Measurements from ENCODE around the gene PRAMEF9.
"Not testable (repeated sequence)": the region's sequence is repeated elsewhere in the genome, so short reads cannot be mapped to it uniquely, and the experiment has no call there.

Gene PRAMEF9

DNA sequence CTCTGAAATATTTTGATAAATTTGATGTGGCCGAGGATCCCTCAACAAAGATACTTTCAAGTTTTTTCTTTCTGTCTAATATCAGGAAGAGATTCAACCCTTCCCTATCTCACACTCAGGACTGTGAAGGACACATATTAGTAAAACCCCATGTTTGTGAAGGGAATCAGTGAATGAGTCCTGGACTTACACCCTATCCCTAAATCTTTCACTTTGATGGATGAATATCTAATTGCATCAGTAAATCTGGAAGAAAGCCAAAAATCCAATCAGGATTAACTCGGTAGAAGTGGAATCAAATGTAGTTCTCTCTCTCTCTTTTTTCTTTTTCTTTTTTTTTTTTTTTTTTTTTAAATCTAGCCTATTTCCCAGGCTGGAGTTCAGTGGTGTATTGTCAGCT is at the start of gene PRAMEF9:
PRAMEF9 (plus strand) TSS at position 301 of the 400 bp plus-strand sequence. CDS start 3,433 bp downstream, outside the sequence.
- H3K4me1 ChIP-seq (ENCODE audit: insufficient read depth, poor library complexity, severe bottlenecking); ATAC-seq (ENCODE audit: low read depth); H3K27ac ChIP-seq (ENCODE audit: poor library complexity, severe bottlenecking); H3K4me3 ChIP-seq (ENCODE audit: severe bottlenecking); H3K9me3 ChIP-seq (ENCODE audit: severe bottlenecking); DNase-seq (ENCODE audit: low spot score); H3K36me3 ChIP-seq (ENCODE audit: low read depth); H3K27me3 ChIP-seq (ENCODE audit: insufficient read depth, poor library complexity, severe bottlenecking): not testable (repeated sequence)

DNA sequence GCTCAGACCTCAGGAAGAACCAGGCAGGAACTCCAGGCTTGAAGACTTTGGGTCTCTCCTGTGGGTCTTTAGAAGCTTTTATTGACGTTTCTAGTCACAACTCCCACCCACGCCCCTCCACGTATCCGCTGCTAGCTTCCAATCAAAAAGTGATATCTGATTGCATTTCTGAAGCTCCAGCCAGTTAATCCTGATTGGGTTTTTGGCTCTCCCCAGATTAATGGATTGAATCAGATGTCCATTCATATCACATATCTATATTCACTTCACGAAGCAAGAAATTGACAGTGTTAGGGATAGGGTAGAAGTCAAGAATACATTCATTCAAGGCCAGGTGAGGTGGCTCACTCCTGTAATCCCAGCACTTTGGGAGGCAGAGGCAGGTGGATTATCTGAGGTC is 15.7 kb upstream of the PRAMEF9 start, which contains the start of gene PRAMEF26:
PRAMEF26 (minus strand) TSS at position 101 of the 400 bp plus-strand sequence. CDS start 2,914 bp downstream, outside the sequence.
- not testable (repeated sequence) for H3K27ac ChIP-seq (ENCODE audit: poor library complexity, severe bottlenecking); DNase-seq (ENCODE audit: low spot score); ATAC-seq (ENCODE audit: low read depth); H3K4me1 ChIP-seq (ENCODE audit: insufficient read depth, poor library complexity, severe bottlenecking); H3K36me3 ChIP-seq (ENCODE audit: low read depth); H3K9me3 ChIP-seq (ENCODE audit: severe bottlenecking); H3K4me3 ChIP-seq (ENCODE audit: severe bottlenecking); H3K27me3 ChIP-seq (ENCODE audit: insufficient read depth, poor library complexity, severe bottlenecking)

GRCh38 chr1:13165531-13165930 is 6.1 kb upstream of the PRAMEF9 start, which contains the start of gene HNRNPCL4:
TSS of gene HNRNPCL4 (minus strand) at chr1:13165631. CDS start at chr1:13165467, 164 bp downstream.
- not testable (repeated sequence) for H3K36me3 ChIP-seq (ENCODE audit: low read depth); H3K27ac ChIP-seq (ENCODE audit: poor library complexity, severe bottlenecking); H3K4me1 ChIP-seq (ENCODE audit: insufficient read depth, poor library complexity, severe bottlenecking); H3K9me3 ChIP-seq (ENCODE audit: severe bottlenecking); DNase-seq (ENCODE audit: low spot score); H3K27me3 ChIP-seq (ENCODE audit: insufficient read depth, poor library complexity, severe bottlenecking); H3K4me3 ChIP-seq (ENCODE audit: severe bottlenecking); ATAC-seq (ENCODE audit: low read depth)

DNA sequence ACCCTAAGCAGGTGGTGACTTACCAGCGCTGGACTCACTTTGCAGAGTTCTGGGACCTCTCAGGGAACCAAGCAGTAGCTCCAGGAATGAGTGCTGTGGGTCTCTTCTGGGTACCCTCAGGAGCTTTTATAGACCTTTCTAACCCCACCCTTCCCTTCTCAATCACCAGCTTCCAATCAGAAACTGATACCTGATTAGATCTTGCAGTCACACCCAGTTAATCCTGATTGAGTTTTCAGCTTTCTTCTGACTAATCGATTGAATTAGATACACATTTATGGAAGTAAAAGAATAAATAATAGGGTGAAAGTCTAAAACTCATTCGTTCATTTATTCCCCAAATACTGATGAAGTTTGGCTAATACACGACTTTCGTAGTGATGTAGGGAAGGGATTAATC is 29.7 kb downstream of the PRAMEF9 start, which contains the start of gene PRAMEF13:
PRAMEF13 (minus strand) TSS at position 101 of the 400 bp plus-strand sequence. CDS start 1,820 bp downstream, outside the sequence.
- H3K9me3 ChIP-seq (ENCODE audit: severe bottlenecking); H3K36me3 ChIP-seq (ENCODE audit: low read depth); H3K4me3 ChIP-seq (ENCODE audit: severe bottlenecking); DNase-seq (ENCODE audit: low spot score); ATAC-seq (ENCODE audit: low read depth); H3K27me3 ChIP-seq (ENCODE audit: insufficient read depth, poor library complexity, severe bottlenecking); H3K4me1 ChIP-seq (ENCODE audit: insufficient read depth, poor library complexity, severe bottlenecking); H3K27ac ChIP-seq (ENCODE audit: poor library complexity, severe bottlenecking): not testable (repeated sequence)

DNA sequence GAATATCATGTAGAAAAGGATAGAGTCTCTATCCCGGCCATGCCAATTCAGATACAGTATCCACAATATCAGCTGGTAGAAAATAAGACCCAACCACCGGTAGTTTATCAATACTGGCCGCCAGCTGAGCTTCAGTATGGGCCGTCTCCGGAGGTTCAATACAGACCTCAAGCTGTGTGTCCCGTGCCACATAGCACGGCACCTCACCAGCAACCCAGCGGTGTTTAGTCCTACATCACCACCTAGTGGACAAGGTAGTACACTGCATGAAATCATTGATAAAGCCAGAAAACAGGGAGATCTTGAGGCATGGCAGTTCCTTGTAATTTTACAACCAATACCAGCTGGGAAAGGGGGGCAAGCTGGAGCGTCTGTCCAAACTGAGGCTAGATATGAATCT is 37.1 kb downstream of the PRAMEF9 start:
- not testable (repeated sequence) for H3K27me3 ChIP-seq (ENCODE audit: insufficient read depth, poor library complexity, severe bottlenecking); H3K36me3 ChIP-seq (ENCODE audit: low read depth); H3K9me3 ChIP-seq (ENCODE audit: severe bottlenecking); ATAC-seq (ENCODE audit: low read depth); DNase-seq (ENCODE audit: low spot score); H3K4me1 ChIP-seq (ENCODE audit: insufficient read depth, poor library complexity, severe bottlenecking); H3K27ac ChIP-seq (ENCODE audit: poor library complexity, severe bottlenecking); H3K4me3 ChIP-seq (ENCODE audit: severe bottlenecking)

- not testable (repeated sequence) for H3K4me1 ChIP-seq (ENCODE audit: insufficient read depth, poor library complexity, severe bottlenecking); H3K4me3 ChIP-seq (ENCODE audit: severe bottlenecking); ATAC-seq (ENCODE audit: low read depth); H3K27me3 ChIP-seq (ENCODE audit: insufficient read depth, poor library complexity, severe bottlenecking); DNase-seq (ENCODE audit: low spot score); H3K36me3 ChIP-seq (ENCODE audit: low read depth); H3K9me3 ChIP-seq (ENCODE audit: severe bottlenecking); H3K27ac ChIP-seq (ENCODE audit: poor library complexity, severe bottlenecking)
Measured at GRCh38 chr1:13216619-13217018, 45.0 kb downstream of the PRAMEF9 start.

GRCh38 chr1:13219203-13219602 is 47.6 kb downstream of the PRAMEF9 start:
- not testable (repeated sequence) for DNase-seq (ENCODE audit: low spot score); H3K4me1 ChIP-seq (ENCODE audit: insufficient read depth, poor library complexity, severe bottlenecking); H3K27ac ChIP-seq (ENCODE audit: poor library complexity, severe bottlenecking); H3K27me3 ChIP-seq (ENCODE audit: insufficient read depth, poor library complexity, severe bottlenecking); H3K36me3 ChIP-seq (ENCODE audit: low read depth); ATAC-seq (ENCODE audit: low read depth); H3K4me3 ChIP-seq (ENCODE audit: severe bottlenecking); H3K9me3 ChIP-seq (ENCODE audit: severe bottlenecking)

- not testable (repeated sequence) for H3K27me3 ChIP-seq (ENCODE audit: insufficient read depth, poor library complexity, severe bottlenecking); H3K9me3 ChIP-seq (ENCODE audit: severe bottlenecking); H3K36me3 ChIP-seq (ENCODE audit: low read depth); H3K27ac ChIP-seq (ENCODE audit: poor library complexity, severe bottlenecking); DNase-seq (ENCODE audit: low spot score); H3K4me3 ChIP-seq (ENCODE audit: severe bottlenecking); ATAC-seq (ENCODE audit: low read depth); H3K4me1 ChIP-seq (ENCODE audit: insufficient read depth, poor library complexity, severe bottlenecking)
Measured at GRCh38 chr1:13222788-13223187, 51.1 kb downstream of the PRAMEF9 start.
